Esophagus squamous epithelium (tissue), 5 donors: Measurements from ENCODE around the gene P2RY14. TPM values are rescaled to one million over a fixed set of nuclear protein-coding genes. Genes with fewer than 3 reads are reported as not detected.

Source experiments
- DNase-seq: peaks from one replicate; lab custom pipeline; 2025; lab: John Stamatoyannopoulos, UW
- H3K27ac ChIP-seq, 4 donors: fragments of 200-600 bp; sonication (generic); one replicate each; pipeline ENCODE4 v1.5.1; 2016 to 2019; ENCODE audit warnings: mild to moderate bottlenecking in 1 of 4
- H3K27me3 ChIP-seq, 4 donors: fragments of 200-600 bp; sonication (generic); 1 replicate in 3 of 4; 2 replicates in 1 of 4; pipeline versions ENCODE4 v1.5.1 to v1.6.0; 2017 to 2021; ENCODE audit warnings: antibody characterized with exemption in 1 of 4
- H3K36me3 ChIP-seq, 3 donors: fragments of 200-600 bp; sonication (generic); one replicate each; pipeline ENCODE4 v1.5.1; 2016 to 2019
- H3K4me1 ChIP-seq, 3 donors: fragments of 200-600 bp; sonication (generic); one replicate each; pipeline ENCODE4 v1.5.1; 2017 to 2019
- H3K4me3 ChIP-seq, 4 donors: fragments of 200-600 bp; sonication (generic); 1 replicate in 3 of 4; 2 replicates in 1 of 4; pipeline ENCODE4 v1.5.1; 2016 to 2019; ENCODE audit warnings: mild to moderate bottlenecking in 2 of 4, moderate library complexity in 1 of 4
- H3K9me3 ChIP-seq, 3 donors: fragments of 200-600 bp; sonication (generic); one replicate each; pipeline ENCODE4 v1.5.1; 2016 to 2019
- CTCF ChIP-seq, 6 experiments: fragments of 450-650 bp in 4 of 6; fragments of 200-600 bp in 2 of 6; sonication (generic) in 2 of 6; IDR thresholded peaks; one replicate each; pipeline ENCODE4 v1.5.1; 2016 to 2019; ENCODE audit warnings: antibody characterized with exemption in 6 of 6, mild to moderate bottlenecking in 4 of 6, moderate library complexity in 4 of 6
- POLR2A ChIP-seq, 4 donors: fragments of 450-650 bp; IDR thresholded peaks; one replicate each; pipeline ENCODE4 v1.6.1; 2017; ENCODE audit warnings: antibody characterized with exemption in 4 of 4, mild to moderate bottlenecking in 4 of 4, moderate library complexity in 3 of 4
- WGBS, 2 donors: methylation state at CpG; one replicate each; pipeline ENCODE4 v1.1.5; 2018; 5-methylcytosine and 5-hydroxymethylcytosine counted together
- intact Hi-C: fragments of 100-400 bp; cut with DNase I; formaldehyde crosslinking; loops from one replicate; pipeline ENCODE4 v1.15.0; 2022
- total RNA-seq, 4 donors: library from RNA; depleted of rRNA; stranded (reverse); fragments of >200 nt; gene quantifications; one replicate each; pipeline ENCODE4 v1.1.0, GENCODE V29; 2016
- donor health status: DM: yes; HTN: yes; CAD: no.

P2RY14 gene
- total RNA-seq, 4 donors from 2014 or later = 0.19 to 15.4 (median 3.2) TPM

GRCh38 chr3:151319628-151320027 is 41.3 kb upstream of the P2RY14 start:
- no peak for TF ChIP-seq POLR2A (IDR thresholded peaks at IDR 0.05)
- TF ChIP-seq CTCF (IDR thresholded peaks at IDR 0.05) = no peak
- Histone ChIP-seq H3K36me3 (no peaks in the 10 kb centered on the region), H3K4me1 (peaks cover 20 to 56% (median 24%) of the 10 kb centered on the region in 3 donors), H3K27me3 (no peaks in the 10 kb centered on the region), H3K4me3 (no peak overlapping the region), H3K9me3 (no peaks in the 10 kb centered on the region), H3K27ac (peak overlapping the region; percentile 53 to 92 (median 87))
- DNase-seq = no peak
- WGBS, 2 donors = 41 to 51% methylated on average over 4 of the region's 4 CpGs
- intact Hi-C loops = no loop called here

GRCh38 chr3:151318991-151319390 is 40.6 kb upstream of the P2RY14 start:
- Histone ChIP-seq H3K36me3 (no peaks in the 10 kb centered on the region), H3K9me3 (no peaks in the 10 kb centered on the region), H3K27me3 (no peaks in the 10 kb centered on the region), H3K4me1 (peaks cover 20 to 60% (median 24%) of the 10 kb centered on the region in 3 donors), H3K4me3 (peak overlapping the region in 1 of 4 donors; percentile 4), H3K27ac (peak overlapping the region; percentile 53 to 92 (median 87))
- intact Hi-C loops = no loop called here
- DNase-seq = no peak
- TF ChIP-seq POLR2A (IDR thresholded peaks at IDR 0.05) (no peak), CTCF (IDR thresholded peaks at IDR 0.05) (no peak)
- WGBS, 2 donors = 36 to 49% methylated on average over 7 of the region's 7 CpGs

- Histone ChIP-seq H3K27me3 (no peaks in the 10 kb centered on the region), H3K4me3 (no peak overlapping the region), H3K27ac (peak overlapping the region in 3 of 4 donors; percentile 82 to 92 (median 92)), H3K4me1 (peaks cover 24 to 67% (median 24%) of the 10 kb centered on the region in 3 donors), H3K9me3 (no peaks in the 10 kb centered on the region), H3K36me3 (no peaks in the 10 kb centered on the region)
- intact Hi-C loops = no loop called here
- TF ChIP-seq CTCF (IDR thresholded peaks at IDR 0.05) (no peak), POLR2A (IDR thresholded peaks at IDR 0.05) (no peak)
- DNase-seq = no peak
Measured at GRCh38 chr3:151318313-151318712, 40.0 kb upstream of the P2RY14 start.

GRCh38 chr3:151316267-151316991 is 38.1 kb upstream of the P2RY14 start, which contains the start of gene GPR87:
Gene GPR87, minus strand, starts transcription at chr3:151316820. Its CDS starts 16,720 bp downstream, at chr3:151300100.
- Histone ChIP-seq H3K4me3 (peak within 1 kb of the TSS; percentile 37 to 56 (median 52)), H3K9me3 (no peaks in the 10 kb centered on the region), H3K36me3 (no peaks in the 10 kb centered on the region), H3K27me3 (no peaks in the 10 kb centered on the region), H3K27ac (peak within 1 kb of the TSS; percentile 59 to 92 (median 87)), H3K4me1 (peaks cover 24 to 79% (median 28%) of the 10 kb centered on the region in 3 donors)
- TF ChIP-seq CTCF (IDR thresholded peaks at IDR 0.05) = no peak
- TF ChIP-seq POLR2A (IDR thresholded peaks at IDR 0.05) = peak in 1 of 4 donors; percentile 45
- WGBS, 2 donors = 31 to 34% methylated on average over 7 of the region's 7 CpGs
- intact Hi-C loops = no loop called here
- no peak for DNase-seq

GRCh38 chr3:151315846-151316245 is 37.5 kb upstream of the P2RY14 start:
- H3K9me3 ChIP-seq = no peaks in the 10 kb centered on the region
- WGBS, 2 donors = 37 to 54% methylated on average over 2 of the region's 2 CpGs
- intact Hi-C loops = no loop called here
- DNase-seq = no peak
- no peaks in the 10 kb centered on the region for H3K27me3 ChIP-seq
- H3K4me3 ChIP-seq = peak overlapping the region; percentile 37 to 56 (median 52)
- peaks cover 19 to 75% (median 23%) of the 10 kb centered on the region in 3 donors for H3K4me1 ChIP-seq
- H3K36me3 ChIP-seq = no peaks in the 10 kb centered on the region
- H3K27ac ChIP-seq = peak overlapping the region; percentile 59 to 92 (median 87)
- TF ChIP-seq CTCF (IDR thresholded peaks at IDR 0.05) (no peak), POLR2A (IDR thresholded peaks at IDR 0.05) (no peak)
